Loucy (cell line): Measurements from ENCODE around the gene GNB1L.

Experiments used
- CTCF ChIP-seq: fragments of 200-600 bp; sonication (generic); conservative IDR thresholded peaks from 2 replicates; pipeline ENCODE4 v1.5.1; 2014; ENCODE audit warnings: mild to moderate bottlenecking, antibody characterized with exemption, low read length
- EZH2phosphoT487 ChIP-seq: fragments of 200-600 bp; IDR thresholded peaks from 2 replicates; pipeline ENCODE4 v1.6.1; 2018; ENCODE audit warnings: antibody characterized with exemption, mild to moderate bottlenecking, moderate library complexity, borderline replicate concordance

GRCh38 chr22:19875061-19875530, 20.4 kb upstream of the GNB1L start:
- TF ChIP-seq CTCF (no peak), EZH2phosphoT487 (no peak)
